Right lobe of liver (tissue), 4 donors: ENCODE data around the gene POLD4.

ENCODE experiments used
- CTCF ChIP-seq, 4 donors: fragments of 200-600 bp in 3 of 4; fragments of 450-650 bp in 1 of 4; IDR thresholded peaks; one replicate each; pipeline versions ENCODE4 v1.5.1 to v1.8.0; 2016 to 2022; ENCODE audit warnings: antibody characterized with exemption in 4 of 4, mild to moderate bottlenecking in 2 of 4
- POLR2A ChIP-seq: fragments of 450-650 bp; IDR thresholded peaks from one replicate; pipeline ENCODE4 v1.6.1; 2017; ENCODE audit warnings: antibody characterized with exemption, mild to moderate bottlenecking
- donor health status: DM: no; HTN: no; CAD: no.
- donor health status: DM: no; HTN: no; CAD: no.
- donor health status: DM: no; HTN: yes; CAD: no.

DNA sequence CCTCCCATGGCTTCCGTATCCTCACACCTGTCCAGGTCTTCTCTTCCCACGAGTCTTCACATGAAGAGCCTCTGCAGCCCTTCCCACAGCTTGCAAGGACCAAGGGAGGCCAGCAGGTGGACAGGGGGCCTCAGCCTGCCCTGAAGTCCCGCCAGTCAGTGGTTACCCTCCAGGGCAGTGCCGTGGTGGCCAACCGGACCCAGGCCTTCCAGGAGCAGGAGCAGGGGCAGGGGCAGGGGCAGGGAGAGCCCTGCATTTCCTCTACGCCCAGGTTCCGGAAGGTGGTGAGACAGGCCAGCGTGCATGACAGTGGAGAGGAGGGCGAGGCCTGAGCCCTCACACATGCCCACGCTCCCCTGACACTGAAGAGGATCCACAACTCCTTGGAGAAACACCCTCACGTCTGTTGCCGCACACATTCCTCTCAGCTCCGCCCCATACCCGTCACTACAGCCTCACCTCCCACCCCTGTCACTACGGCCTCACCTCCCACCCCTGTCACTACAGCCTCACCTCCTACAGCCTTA lies 41.7 kb downstream of the POLD4 start:
- TF ChIP-seq POLR2A (no peak), CTCF (IDR thresholded peaks at IDR 0.05) (no peak)
